Osteocyte (in vitro differentiated cells): ENCODE data around the gene SUSD1. TPM values are rescaled to one million over a fixed set of nuclear protein-coding genes. Genes with fewer than 3 reads are reported as not detected.
A peak's percentile ranks its signal among the peaks of the same experiment; 100 is the strongest.

Experiments
- DNase-seq: peaks from one replicate; pipeline ENCODE4 v3.0.0; 2021; ENCODE audit warnings: mixed read lengths; ENCODE audit not compliant: unreplicated experiment; ENCODE audit errors: extremely low spot score
- H3K27ac Mint-ChIP-seq: one replicate; pipeline ENCODE4 v1.8.0; 2021; ENCODE audit warnings: mild to moderate bottlenecking, mixed read lengths; ENCODE audit not compliant: unreplicated experiment
- H3K27me3 Mint-ChIP-seq: one replicate; pipeline ENCODE4 v1.8.0; 2021; ENCODE audit warnings: mixed read lengths; ENCODE audit not compliant: unreplicated experiment
- H3K36me3 Mint-ChIP-seq: one replicate; pipeline ENCODE4 v1.8.0; 2021; ENCODE audit warnings: mixed read lengths; ENCODE audit not compliant: unreplicated experiment
- H3K4me1 Mint-ChIP-seq: one replicate; pipeline ENCODE4 v1.8.0; 2021; ENCODE audit warnings: mixed read lengths; ENCODE audit not compliant: unreplicated experiment
- H3K4me3 Mint-ChIP-seq: one replicate; pipeline ENCODE4 v1.8.0; 2021; ENCODE audit warnings: mild to moderate bottlenecking, moderate library complexity, mixed read lengths; ENCODE audit not compliant: unreplicated experiment
- H3K9me3 Mint-ChIP-seq: one replicate; pipeline ENCODE4 v1.8.0; 2021; ENCODE audit warnings: mixed read lengths; ENCODE audit not compliant: unreplicated experiment
- total RNA-seq: library from RNA; stranded (reverse); gene quantifications from 2 replicates; pipeline ENCODE4 v1.2.1, GENCODE V29; 2021
- TF ChIP-seq, protein P1 (sequence below): fragments of 200-600 bp; sonication (generic); IDR thresholded peaks from 2 replicates; pipeline ENCODE4 v1.5.0; 2021; ENCODE audit warnings: antibody characterized with exemption, mild to moderate bottlenecking, moderate library complexity

Gene SUSD1
- total RNA-seq, 1 donor from 2014 or later = 13.4 TPM

DNA sequence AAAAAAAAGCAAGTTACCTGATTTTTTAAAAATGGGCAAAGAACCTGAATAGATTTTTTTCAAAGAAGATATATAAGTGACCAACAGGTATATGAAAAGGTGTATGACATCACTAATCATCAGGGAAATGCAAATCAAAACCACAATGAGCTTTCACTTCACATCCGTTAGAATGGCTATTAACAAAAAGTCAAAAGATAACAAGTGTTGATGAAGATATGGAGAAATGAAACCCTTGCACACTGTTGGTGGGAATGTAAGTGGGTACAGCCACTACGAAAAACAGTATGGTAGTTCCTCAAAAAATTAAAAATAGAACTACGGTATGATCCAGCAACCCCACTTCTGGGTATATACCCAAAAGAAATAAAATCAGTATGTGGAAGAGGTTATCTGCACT lies 143.7 kb downstream of the SUSD1 start:
- no peak for DNase-seq
- Mint-ChIP-seq H3K9me3 (no peaks in the 10 kb centered on the region), H3K36me3 (no peaks in the 10 kb centered on the region), H3K4me1 (peaks cover 66% of the 10 kb centered on the region), H3K27ac (peak overlapping the region; percentile 82), H3K4me3 (no peak overlapping the region), H3K27me3 (no peaks in the 10 kb centered on the region)
- TF ChIP-seq, protein P1, sequence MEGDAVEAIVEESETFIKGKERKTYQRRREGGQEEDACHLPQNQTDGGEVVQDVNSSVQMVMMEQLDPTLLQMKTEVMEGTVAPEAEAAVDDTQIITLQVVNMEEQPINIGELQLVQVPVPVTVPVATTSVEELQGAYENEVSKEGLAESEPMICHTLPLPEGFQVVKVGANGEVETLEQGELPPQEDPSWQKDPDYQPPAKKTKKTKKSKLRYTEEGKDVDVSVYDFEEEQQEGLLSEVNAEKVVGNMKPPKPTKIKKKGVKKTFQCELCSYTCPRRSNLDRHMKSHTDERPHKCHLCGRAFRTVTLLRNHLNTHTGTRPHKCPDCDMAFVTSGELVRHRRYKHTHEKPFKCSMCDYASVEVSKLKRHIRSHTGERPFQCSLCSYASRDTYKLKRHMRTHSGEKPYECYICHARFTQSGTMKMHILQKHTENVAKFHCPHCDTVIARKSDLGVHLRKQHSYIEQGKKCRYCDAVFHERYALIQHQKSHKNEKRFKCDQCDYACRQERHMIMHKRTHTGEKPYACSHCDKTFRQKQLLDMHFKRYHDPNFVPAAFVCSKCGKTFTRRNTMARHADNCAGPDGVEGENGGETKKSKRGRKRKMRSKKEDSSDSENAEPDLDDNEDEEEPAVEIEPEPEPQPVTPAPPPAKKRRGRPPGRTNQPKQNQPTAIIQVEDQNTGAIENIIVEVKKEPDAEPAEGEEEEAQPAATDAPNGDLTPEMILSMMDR = no peak

DNA sequence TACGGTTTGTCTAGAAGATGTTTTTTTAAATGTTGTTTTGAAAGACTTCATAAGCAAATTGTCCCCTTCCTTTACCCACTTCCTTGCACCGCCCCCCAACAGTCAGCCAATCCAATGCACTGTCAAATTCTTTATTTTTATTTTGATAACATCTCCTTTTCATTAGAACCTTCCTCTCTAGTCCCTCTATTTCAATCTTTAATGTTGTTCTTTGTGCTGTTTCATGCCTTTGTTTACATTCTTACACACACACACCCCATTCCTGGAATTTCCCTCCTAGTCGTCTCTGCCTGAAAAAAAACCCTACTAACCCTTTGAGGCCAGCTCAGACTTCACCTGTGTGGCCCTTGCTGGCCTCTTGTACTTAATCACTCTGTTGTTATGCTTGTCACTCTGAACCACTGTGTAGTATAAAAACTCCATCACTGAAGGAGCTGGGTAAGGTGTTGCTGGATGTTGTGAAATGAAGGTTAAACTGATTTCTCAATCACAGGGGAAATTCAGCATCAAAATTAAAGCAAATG lies 145.1 kb downstream of the SUSD1 start:
- TF ChIP-seq, protein P1 = no peak
- peaks cover 5% of the 10 kb centered on the region for H3K9me3 Mint-ChIP-seq
- H3K27ac Mint-ChIP-seq = peak overlapping the region; percentile 66
- peaks cover 55% of the 10 kb centered on the region for H3K4me1 Mint-ChIP-seq
- DNase-seq = no peak
- H3K4me3 Mint-ChIP-seq = no peak overlapping the region
- no peaks in the 10 kb centered on the region for H3K27me3 Mint-ChIP-seq
- H3K36me3 Mint-ChIP-seq = peaks cover 2% of the 10 kb centered on the region

DNA sequence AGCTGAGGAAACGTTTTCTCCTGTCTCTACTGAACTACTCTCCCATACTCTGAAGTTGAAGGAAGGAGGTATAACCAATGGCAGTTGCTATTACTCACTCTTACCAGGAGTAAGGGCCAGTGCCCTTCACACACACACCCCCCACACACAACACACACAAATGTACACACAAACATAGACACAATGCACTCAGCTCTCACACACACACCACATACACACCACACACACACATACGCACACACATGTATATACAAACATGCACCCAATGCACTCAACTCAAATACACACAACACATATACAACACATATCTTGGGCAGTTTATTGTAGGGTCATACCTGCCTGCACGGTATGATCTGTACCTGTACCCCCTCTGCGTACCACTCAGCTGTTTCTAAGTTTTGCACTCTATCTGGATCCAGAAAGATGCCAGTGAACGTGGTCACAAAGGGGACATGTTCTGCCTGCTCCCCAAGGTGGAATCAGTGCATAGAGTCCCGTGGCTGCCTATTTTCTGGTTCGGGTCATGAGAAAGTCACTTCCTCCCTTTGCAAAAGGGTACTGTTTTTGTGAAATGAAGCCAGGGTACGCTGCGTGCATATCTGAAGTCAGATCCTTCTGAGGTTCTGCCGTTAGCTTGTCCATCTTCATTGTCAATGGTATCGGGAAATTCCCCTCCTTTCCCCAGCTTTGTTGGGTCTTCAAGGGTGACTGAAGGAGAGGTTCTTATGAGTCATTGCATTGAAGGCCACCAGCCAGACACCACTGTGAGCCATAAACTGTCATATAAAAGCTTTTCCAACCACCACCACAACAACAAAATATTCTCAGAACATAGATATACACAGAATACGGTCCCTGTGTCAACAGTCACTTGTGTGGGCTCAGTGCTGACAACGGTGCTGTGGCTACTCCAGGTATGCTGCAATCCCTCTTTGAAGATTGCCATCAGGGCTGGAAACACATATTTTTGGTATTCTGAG lies 146.6 kb downstream of the SUSD1 start:
- TF ChIP-seq, protein P1 = no peak
- no peak for DNase-seq
- Mint-ChIP-seq H3K9me3 (peaks cover 5% of the 10 kb centered on the region), H3K27ac (peak overlapping the region; percentile 44), H3K27me3 (no peaks in the 10 kb centered on the region), H3K4me3 (no peak overlapping the region), H3K36me3 (peaks cover 2% of the 10 kb centered on the region), H3K4me1 (peaks cover 43% of the 10 kb centered on the region)

DNA sequence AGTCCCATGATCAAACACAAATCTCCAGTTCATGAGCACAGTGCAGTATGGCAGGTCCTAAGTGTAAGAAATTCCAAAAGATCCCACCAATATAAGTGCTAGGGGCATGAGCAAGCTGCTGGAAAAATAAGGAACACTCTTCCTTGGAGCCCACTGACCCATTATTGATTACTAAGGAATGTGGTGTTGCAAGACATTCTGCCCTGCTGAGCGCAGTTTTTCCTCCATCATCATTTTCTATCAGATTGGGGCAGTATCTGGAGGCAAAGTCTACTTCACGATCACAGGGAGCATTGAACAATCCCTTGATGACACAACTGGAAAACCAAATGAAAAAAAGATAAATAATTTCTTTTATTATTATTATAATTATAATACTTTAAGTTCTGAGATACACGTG lies 149.2 kb downstream of the SUSD1 start:
- Mint-ChIP-seq H3K4me3 (no peak overlapping the region), H3K27ac (no peak overlapping the region), H3K27me3 (no peaks in the 10 kb centered on the region), H3K9me3 (peaks cover 5% of the 10 kb centered on the region), H3K4me1 (peaks cover 33% of the 10 kb centered on the region), H3K36me3 (peaks cover 2% of the 10 kb centered on the region)
- TF ChIP-seq, protein P1 = no peak
- no peak for DNase-seq

DNA sequence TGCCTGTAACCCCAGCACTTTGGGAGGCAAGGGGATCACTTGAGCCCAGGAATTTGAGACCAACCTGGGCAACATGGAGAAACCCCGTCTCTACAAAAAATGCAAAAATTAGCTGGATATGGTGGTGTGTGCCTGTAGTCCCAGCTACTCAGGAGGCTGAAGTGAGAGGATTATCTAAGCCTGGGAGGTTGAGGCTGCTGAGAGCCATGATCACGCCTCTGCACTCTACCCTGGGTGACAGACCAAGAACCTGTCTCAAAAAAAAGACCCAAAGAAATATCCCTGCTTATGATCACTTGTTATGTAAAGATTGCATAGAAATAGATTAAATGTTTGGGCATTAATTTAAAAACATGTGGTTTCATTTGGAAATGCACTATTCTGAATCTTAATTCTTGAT lies 153.4 kb downstream of the SUSD1 start:
- H3K4me3 Mint-ChIP-seq = peak overlapping the region; percentile 8
- DNase-seq = no peak
- peaks cover 16% of the 10 kb centered on the region for H3K4me1 Mint-ChIP-seq
- TF ChIP-seq, protein P1 = no peak
- peaks cover 2% of the 10 kb centered on the region for H3K36me3 Mint-ChIP-seq
- H3K9me3 Mint-ChIP-seq = peaks cover 5% of the 10 kb centered on the region
- H3K27me3 Mint-ChIP-seq = no peaks in the 10 kb centered on the region
- peak overlapping the region; percentile 67 for H3K27ac Mint-ChIP-seq
